ENCODE measurements around the gene ELL3.
"Not testable (repeated sequence)": the region's sequence is repeated elsewhere in the genome, so short reads cannot be mapped to it uniquely, and the experiment has no call there.

Gene ELL3

DNA sequence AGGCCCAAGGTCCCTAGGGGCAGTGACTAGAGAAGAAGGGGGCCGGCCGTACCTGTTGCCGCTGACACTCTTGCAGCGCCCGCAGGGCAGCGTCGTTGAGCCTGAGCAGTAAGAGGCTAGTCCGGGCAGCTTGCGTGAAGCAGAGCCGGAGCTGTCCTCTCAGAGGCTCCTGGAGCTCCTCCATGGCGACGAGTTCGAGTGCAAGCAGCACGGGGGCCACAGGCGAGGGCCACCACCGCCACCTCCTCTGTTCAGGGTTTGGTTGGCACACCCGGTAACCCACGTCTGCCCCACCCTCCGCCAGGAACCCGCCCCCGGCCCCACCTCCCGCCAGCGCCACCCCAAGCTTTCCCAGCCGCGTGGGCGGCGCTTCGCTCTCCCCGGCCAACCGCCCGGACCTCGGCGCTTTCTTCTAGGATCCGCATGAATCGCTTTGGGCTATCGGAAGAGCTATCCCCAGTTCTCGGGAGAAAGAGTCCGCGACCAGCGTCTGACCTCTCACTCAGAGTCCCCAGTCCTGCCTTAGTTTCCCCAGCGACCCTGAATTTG lies at the start of gene ELL3:
Gene ELL3, minus strand, starts transcription at position 249 of the 549 bp plus-strand sequence. Its CDS starts 65 bp downstream, at position 184.
- DNase-seq (ENCODE audit: low read depth in 2 of 2): peak; percentile 55 to 77

GRCh38 chr15:43826029-43826507 lies 49.3 kb upstream of the ELL3 start:
- DNase-seq (ENCODE audit: low read depth in 2 of 2): no peak

- not testable (repeated sequence) for DNase-seq (ENCODE audit: low read depth in 2 of 2)
These were observed 48.5 kb upstream of the ELL3 start for GRCh38 chr15:43825305-43825704.

DNA sequence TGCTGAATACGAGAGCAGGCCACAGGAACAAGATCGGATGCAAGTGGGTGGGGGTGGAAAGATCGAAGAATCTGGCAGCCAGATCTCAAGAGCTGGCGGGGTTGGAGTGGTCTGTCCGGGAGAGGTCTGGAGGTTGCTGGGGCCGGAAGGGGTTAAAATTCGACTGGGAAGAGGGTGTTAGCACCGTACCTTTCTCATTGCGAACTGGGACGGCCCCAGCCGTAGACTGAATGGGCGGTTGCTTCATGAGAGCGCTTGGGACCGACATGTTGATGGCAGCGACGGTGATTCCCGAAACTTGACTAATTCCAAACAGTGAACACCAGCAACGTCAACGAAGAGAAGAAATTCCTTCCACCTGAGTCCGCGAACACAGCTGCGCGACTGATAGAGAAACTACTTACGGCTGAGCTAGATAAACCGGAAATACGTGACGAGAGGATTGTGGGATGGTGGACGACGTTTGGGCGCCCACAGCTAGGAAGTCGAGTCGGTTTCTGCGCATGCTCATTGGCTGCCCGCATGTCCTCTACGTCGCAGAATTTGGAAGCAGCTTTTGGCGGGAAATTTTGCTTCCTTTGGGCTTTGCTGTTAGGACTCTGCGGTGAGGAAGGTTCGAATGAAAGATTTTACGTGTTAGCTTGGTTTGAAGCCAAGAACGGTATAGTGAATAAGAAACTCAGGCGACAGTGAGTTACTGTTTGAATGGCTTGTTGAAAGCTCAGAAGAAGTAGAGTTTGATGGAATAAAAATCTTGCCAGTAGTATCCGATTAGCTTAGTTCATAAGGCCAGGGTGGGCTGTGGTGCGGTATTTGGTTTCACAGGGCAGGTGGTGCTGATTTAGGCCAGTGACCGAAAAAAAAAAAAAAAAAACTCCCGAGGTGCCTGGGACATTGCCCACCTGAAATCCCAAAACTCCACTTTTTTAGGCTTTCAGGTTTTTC lies 47.8 kb upstream of the ELL3 start, which contains the start of gene MFAP1:
Gene MFAP1, minus strand, starts transcription at position 389 of the 945 bp plus-strand sequence. Its CDS starts 121 bp downstream, at position 268.
- DNase-seq (ENCODE audit: low read depth in 2 of 2): peak; percentile 88 to 92

DNA sequence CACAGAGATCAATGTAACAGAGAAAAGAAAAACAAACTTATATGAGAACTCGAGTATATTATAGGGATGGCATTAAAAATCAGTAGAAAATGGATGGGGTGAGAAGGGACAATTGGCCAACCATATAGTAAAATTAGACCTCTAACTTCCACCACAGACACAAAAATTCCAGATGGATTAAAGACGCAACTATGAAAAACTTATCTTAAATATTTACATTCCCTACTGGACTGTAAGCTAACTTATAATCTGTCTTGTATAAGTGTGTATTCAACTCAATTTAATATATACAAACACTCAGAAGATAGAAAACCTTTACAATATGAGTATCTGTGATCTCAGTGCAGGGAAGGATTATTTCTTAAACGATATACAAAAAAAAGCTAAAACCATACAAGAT lies 44.7 kb upstream of the ELL3 start:
- no peak for DNase-seq (ENCODE audit: low read depth in 2 of 2)

DNA sequence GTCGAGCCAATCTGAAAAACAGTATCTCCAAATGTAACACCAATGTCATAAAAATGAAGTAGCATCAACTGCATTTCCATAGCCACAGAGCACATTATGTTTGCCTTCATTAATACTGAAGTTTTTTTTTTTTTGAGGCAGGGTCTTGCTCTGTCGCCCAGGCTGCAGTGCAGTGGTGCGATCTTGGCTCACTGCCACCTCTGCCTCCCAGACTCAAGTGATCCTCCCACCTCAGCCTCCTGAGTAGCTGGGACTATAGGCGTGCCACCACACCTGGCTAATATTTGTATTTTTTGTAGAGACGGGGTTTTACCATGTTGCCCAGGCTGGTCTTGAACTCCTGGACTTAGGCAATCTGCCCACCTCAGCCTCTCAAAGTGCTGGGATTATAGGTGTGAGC lies 38.3 kb upstream of the ELL3 start:
- not testable (repeated sequence) for DNase-seq (ENCODE audit: low read depth in 2 of 2)

DNA sequence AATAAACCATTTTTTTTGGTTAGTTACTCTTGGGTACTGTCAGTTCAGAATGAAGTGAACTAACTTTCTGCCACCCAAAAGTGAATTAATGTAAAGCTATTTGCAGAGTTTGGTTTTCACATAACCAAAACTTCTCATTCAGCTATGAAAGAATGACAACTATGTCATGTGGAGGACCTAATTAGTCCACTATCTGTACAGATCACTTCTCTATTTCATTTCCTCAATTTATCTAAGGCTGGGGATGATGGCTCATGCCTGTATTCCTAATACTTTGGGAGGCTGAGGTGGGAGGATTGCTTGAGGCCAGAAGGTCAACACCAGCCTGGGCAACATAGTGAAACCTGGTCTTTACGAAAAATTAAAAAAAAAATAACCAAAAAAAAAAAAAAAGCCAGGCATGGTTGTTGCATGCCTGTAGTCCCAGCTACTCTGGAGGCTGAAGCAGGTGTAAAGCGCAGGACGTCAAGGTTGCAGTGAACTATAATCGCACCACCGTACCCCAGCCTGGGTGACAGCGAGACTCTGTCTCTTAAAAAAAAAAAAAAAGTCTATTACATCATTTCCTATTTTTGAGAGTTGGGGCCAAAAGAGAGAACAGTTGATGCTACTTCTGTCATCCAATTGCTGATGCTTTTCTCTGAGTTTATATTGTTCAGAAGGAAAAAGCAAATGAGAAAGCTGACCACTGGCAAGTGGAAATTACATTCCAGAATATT lies 32.4 kb upstream of the ELL3 start:
- DNase-seq (ENCODE audit: low read depth in 2 of 2): no peak

DNA sequence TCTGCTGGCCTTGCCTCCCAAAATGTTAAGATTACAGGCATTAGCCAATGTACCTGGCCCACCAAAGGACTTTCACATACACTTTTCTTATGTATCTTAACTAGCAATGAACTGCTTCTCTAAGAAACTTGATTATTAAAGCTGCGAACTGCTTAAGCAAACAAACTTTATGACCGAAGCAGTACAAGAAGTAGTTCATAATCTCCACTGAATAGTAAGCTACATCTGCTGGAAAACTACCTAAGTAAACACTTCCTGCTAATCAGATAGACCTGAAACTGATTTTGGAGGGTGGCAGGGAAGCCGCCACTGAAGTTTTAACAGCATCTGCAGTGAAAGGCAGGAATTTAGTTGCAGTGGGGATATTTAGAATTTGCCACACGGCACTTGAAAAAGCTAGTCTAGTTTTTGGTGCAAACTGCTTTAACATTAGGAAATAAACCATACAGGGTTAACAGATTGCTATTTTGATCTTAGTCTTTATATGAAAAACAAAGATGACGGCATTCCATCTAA lies 31.7 kb upstream of the ELL3 start:
- DNase-seq (ENCODE audit: low read depth in 2 of 2): no peak

GRCh38 chr15:43802676-43803075 lies 25.9 kb upstream of the ELL3 start:
- DNase-seq (ENCODE audit: low read depth in 2 of 2): not testable (repeated sequence)

- DNase-seq (ENCODE audit: low read depth in 2 of 2): peak; percentile 87 to 88
These were observed 23.7 kb upstream of the ELL3 start, which contains the start of gene HYPK for GRCh38 chr15:43800286-43801141. Gene HYPK (plus strand): TSS chr15:43800599. CDS start chr15:43800623, 24 bp downstream.

DNA sequence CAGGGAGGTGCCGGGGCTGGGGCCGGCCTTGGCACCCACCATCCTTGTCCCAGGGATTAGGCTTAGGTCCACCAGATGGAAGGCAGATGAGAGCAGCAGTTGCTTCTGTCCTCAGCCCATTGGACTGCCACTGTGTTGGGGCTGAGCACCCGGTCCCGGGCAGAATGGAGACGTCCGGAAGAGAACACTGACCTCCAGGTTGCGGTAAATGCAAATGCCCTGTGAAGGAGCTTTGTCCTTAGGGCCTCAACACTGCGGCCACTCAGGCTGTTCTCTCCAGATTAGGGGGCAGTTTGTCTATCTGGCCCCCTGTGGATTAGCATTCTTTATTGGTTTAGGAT lies 23.1 kb upstream of the ELL3 start, which contains the start of gene SERINC4:
Gene SERINC4, minus strand, starts transcription at position 276 of the 341 bp plus-strand sequence. Its CDS starts 234 bp downstream, at position 42.
- DNase-seq (ENCODE audit: low read depth in 2 of 2): no peak

- no peak for DNase-seq (ENCODE audit: low read depth in 2 of 2)
These were observed 22.6 kb upstream of the ELL3 start for GRCh38 chr15:43799209-43799944.

- DNase-seq (ENCODE audit: low read depth in 2 of 2): no peak
These were observed 19.8 kb upstream of the ELL3 start for GRCh38 chr15:43796566-43796965.

GRCh38 chr15:43795997-43796396 lies 19.2 kb upstream of the ELL3 start:
- no peak for DNase-seq (ENCODE audit: low read depth in 2 of 2)

DNA sequence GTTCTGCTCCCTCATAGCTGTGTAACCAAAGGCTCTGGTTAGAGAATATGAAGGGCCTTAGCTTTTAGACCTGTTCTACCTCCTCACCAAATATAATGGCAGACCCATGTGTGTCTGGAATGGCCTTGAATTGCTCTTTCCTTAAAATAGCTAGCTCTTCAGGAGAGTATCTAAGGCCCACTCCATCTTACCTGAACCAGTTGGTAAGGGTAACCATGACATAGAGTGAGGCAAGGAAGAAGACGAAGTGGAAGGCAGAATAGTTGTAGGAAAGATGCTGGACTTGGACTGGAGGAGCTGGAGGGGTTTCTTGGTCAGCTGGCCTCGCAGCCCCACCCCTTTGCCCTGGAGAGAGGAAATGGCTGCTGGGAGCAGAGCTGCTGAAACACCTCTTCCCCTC lies 18.4 kb upstream of the ELL3 start:
- no peak for DNase-seq (ENCODE audit: low read depth in 2 of 2)

GRCh38 chr15:43794269-43795037 lies 17.7 kb upstream of the ELL3 start:
- no peak for DNase-seq (ENCODE audit: low read depth in 2 of 2)

GRCh38 chr15:43793647-43794046 lies 16.9 kb upstream of the ELL3 start:
- DNase-seq (ENCODE audit: low read depth in 2 of 2): no peak

- peak in 1 of 2 donors; percentile 23 for DNase-seq (ENCODE audit: low read depth in 2 of 2)
These were observed 16.2 kb upstream of the ELL3 start for GRCh38 chr15:43792761-43793476.

All from stimulated activated CD8-positive, alpha-beta memory T cell treated with anti-CD3 and anti-CD28 coated beads, Interleukin-7, amount 100 ng/mL, for 4 hours (primary cell).